Natural killer cell (primary cell): Measurements from ENCODE around the gene FAM32A. TPM values are rescaled to one million over a fixed set of nuclear protein-coding genes. Genes with fewer than 3 reads are reported as not detected.

Experiments
- ATAC-seq, 3 donors: fragments of 150-1000 bp in 2 of 3; fragments of 200-7000 bp in 1 of 3; cut with Tn5 transposase; 1 replicate in 1 of 3; 2 replicates in 2 of 3; pipeline ENCODE4 v1.10.0; 2021; ENCODE audit warnings: mild to moderate bottlenecking in 2 of 3, moderate library complexity in 2 of 3
- DNase-seq, 2 donors: peaks; one replicate each; pipeline versions ENCODE4 v3.0.0 to v3.0.0-alpha.2; 2013 to 2021; ENCODE audit warnings: mixed read lengths in 1 of 2
- H3K27ac ChIP-seq: one replicate; pipeline ENCODE4 v1.5.1; 2013; ENCODE audit warnings: mild to moderate bottlenecking, low read length
- H3K27me3 ChIP-seq: one replicate; pipeline ENCODE4 v1.6.1; 2013; ENCODE audit warnings: low read length; ENCODE audit not compliant: control insufficient read depth, insufficient read depth
- H3K36me3 ChIP-seq: one replicate; pipeline ENCODE4 v1.6.1; 2013; ENCODE audit warnings: low read length; ENCODE audit not compliant: control insufficient read depth, insufficient read depth
- H3K4me1 ChIP-seq: one replicate; pipeline ENCODE4 v1.6.1; 2013; ENCODE audit warnings: low read length; ENCODE audit not compliant: control insufficient read depth, insufficient read depth
- H3K4me3 ChIP-seq: one replicate; pipeline ENCODE4 v1.5.1; 2013; ENCODE audit warnings: low read length
- H3K9me3 ChIP-seq: one replicate; pipeline ENCODE4 v1.6.1; 2013; ENCODE audit warnings: low read length; ENCODE audit not compliant: control insufficient read depth, insufficient read depth
- H3K27ac Mint-ChIP-seq, 2 donors: one replicate each; pipeline ENCODE4 v1.8.0; 2022; ENCODE audit warnings: mild to moderate bottlenecking in 2 of 2, mixed read lengths in 2 of 2, moderate library complexity in 1 of 2
- H3K27me3 Mint-ChIP-seq, 2 donors: one replicate each; pipeline ENCODE4 v1.8.0; 2022; ENCODE audit warnings: low read depth in 2 of 2, mixed read lengths in 2 of 2
- H3K36me3 Mint-ChIP-seq: one replicate; pipeline ENCODE4 v1.8.0; 2022; ENCODE audit warnings: mixed read lengths
- H3K4me1 Mint-ChIP-seq, 2 donors: one replicate each; pipeline ENCODE4 v1.8.0; 2022; ENCODE audit warnings: mixed read lengths in 2 of 2
- H3K4me3 Mint-ChIP-seq: one replicate; pipeline ENCODE4 v1.8.0; 2022; ENCODE audit warnings: mild to moderate bottlenecking, moderate library complexity, mixed read lengths
- H3K9me3 Mint-ChIP-seq, 2 donors: one replicate each; pipeline ENCODE4 v1.8.0; 2022; ENCODE audit warnings: mixed read lengths in 2 of 2
- WGBS: methylation state at CpG from one replicate; pipeline ENCODE4 v1.1.7; 2013; ENCODE audit warnings: missing lambda C conversion rate; ENCODE audit not compliant: insufficient coverage; 5-methylcytosine and 5-hydroxymethylcytosine counted together
- intact Hi-C: fragments of 100-400 bp; cut with micrococcal nuclease; formaldehyde crosslinking; loops from one replicate; pipeline ENCODE4 v1.14.2; 2022
- total RNA-seq, 4 donors: library from RNA; stranded (reverse); fragments of 120-200 nt in 1 of 4; gene quantifications; one replicate each; pipeline versions ENCODE4 v1.2.3 to v1.2.4, GENCODE V29; 2013 to 2022
- TF ChIP-seq, protein P1 (sequence below): fragments of 200-600 bp; IDR thresholded peaks from one replicate; pipeline ENCODE4 v1.8.0; 2022; ENCODE audit warnings: antibody characterized with exemption

FAM32A gene
- total RNA-seq, 3 donors from 2014 or later (not counting 1 experiment from before 2014, with no cell fraction given) = 46.3 to 69.3 (median 63.3) TPM

DNA sequence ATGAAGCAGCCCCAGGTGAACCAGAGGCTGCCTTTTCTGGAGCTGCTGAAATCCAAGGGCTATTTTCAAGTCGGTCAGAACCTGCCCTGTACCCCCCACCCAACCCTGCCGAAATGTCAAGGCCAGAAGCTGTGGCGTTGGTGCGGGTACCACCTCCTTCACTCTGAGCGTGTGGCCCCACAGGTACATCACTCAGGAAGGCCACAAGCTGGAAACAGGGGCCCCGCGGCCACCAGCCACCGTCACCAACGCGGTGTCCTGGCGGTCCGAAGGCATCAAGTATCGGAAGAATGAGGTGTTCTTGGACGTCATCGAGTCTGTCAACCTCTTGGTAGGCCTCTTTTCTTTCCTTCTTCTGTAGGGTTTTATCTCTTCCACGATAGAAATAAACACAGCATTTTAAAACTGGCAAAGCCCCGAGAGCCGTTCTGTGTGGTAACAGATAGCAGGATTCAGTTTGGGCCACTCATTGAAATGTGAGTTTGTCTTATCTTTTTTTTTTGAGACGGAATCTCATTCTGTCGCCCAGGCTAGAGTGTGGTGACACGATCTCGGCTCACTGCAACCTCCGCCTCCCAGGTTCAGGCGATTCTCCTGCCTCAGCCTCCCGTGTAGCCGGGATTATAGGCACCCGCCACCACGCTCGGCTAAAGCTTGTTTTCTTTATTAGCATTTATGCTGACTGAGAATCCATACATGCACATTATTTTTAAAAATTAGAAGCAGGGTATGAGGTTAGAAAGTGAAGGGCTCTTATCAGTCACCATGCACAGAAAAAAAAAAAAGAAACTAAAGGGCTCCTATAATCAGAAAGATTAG lies 23.8 kb downstream of the FAM32A start:
- TF ChIP-seq, protein P1, sequence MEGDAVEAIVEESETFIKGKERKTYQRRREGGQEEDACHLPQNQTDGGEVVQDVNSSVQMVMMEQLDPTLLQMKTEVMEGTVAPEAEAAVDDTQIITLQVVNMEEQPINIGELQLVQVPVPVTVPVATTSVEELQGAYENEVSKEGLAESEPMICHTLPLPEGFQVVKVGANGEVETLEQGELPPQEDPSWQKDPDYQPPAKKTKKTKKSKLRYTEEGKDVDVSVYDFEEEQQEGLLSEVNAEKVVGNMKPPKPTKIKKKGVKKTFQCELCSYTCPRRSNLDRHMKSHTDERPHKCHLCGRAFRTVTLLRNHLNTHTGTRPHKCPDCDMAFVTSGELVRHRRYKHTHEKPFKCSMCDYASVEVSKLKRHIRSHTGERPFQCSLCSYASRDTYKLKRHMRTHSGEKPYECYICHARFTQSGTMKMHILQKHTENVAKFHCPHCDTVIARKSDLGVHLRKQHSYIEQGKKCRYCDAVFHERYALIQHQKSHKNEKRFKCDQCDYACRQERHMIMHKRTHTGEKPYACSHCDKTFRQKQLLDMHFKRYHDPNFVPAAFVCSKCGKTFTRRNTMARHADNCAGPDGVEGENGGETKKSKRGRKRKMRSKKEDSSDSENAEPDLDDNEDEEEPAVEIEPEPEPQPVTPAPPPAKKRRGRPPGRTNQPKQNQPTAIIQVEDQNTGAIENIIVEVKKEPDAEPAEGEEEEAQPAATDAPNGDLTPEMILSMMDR = no peak
- H3K4me1 Mint-ChIP-seq = peaks cover 21 to 31% of the 10 kb centered on the region in 2 donors
- ATAC-seq = no peak
- no peak overlapping the region for H3K4me3 Mint-ChIP-seq
- H3K27me3 ChIP-seq = no peaks in the 10 kb centered on the region
- WGBS = 97% methylated on average over 28 of the region's 29 CpGs
- no peak overlapping the region for H3K27ac ChIP-seq
- no peak overlapping the region for H3K27ac Mint-ChIP-seq
- no peaks in the 10 kb centered on the region for H3K9me3 ChIP-seq
- DNase-seq = no peak
- peaks cover 27% of the 10 kb centered on the region for H3K36me3 Mint-ChIP-seq
- intact Hi-C loops = no loop called here
- H3K27me3 Mint-ChIP-seq = no peaks in the 10 kb centered on the region
- peaks cover 63% of the 10 kb centered on the region for H3K36me3 ChIP-seq
- no peak overlapping the region for H3K4me3 ChIP-seq
- H3K4me1 ChIP-seq = no peaks in the 10 kb centered on the region
- H3K9me3 Mint-ChIP-seq = no peaks in the 10 kb centered on the region

DNA sequence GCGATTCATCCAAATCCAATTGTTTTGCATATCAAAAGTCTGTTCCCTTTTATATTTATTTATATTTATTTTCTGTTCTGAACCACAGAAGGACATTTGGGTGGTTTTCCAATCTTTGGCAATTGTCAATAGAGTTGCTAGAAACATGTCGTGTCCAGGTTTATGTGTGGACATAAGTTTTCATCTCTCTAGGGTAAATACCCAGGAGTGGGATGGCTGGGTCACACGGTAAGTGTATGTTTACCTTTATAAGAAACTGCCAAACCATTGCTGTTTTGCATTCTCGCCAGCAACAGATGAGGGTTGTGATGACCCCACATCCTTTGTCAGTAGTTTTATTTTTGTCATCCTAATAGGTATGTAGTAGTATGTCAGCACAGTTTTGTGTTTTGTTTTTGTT lies 25.0 kb downstream of the FAM32A start:
- no peaks in the 10 kb centered on the region for H3K27me3 ChIP-seq
- DNase-seq (no peak), ATAC-seq (no peak)
- no peak overlapping the region for H3K27ac ChIP-seq
- no peaks in the 10 kb centered on the region for H3K9me3 Mint-ChIP-seq
- TF ChIP-seq, protein P1 = no peak
- no peak overlapping the region for H3K27ac Mint-ChIP-seq
- H3K36me3 Mint-ChIP-seq = peaks cover 27% of the 10 kb centered on the region
- H3K4me3 Mint-ChIP-seq = no peak overlapping the region
- H3K27me3 Mint-ChIP-seq = no peaks in the 10 kb centered on the region
- intact Hi-C loops = no loop called here
- WGBS = 98% methylated on average over 4 of the region's 4 CpGs
- H3K4me3 ChIP-seq = no peak overlapping the region
- no peaks in the 10 kb centered on the region for H3K9me3 ChIP-seq
- H3K4me1 Mint-ChIP-seq = peaks cover 21 to 31% of the 10 kb centered on the region in 2 donors
- peaks cover 59% of the 10 kb centered on the region for H3K36me3 ChIP-seq
- no peaks in the 10 kb centered on the region for H3K4me1 ChIP-seq

DNA sequence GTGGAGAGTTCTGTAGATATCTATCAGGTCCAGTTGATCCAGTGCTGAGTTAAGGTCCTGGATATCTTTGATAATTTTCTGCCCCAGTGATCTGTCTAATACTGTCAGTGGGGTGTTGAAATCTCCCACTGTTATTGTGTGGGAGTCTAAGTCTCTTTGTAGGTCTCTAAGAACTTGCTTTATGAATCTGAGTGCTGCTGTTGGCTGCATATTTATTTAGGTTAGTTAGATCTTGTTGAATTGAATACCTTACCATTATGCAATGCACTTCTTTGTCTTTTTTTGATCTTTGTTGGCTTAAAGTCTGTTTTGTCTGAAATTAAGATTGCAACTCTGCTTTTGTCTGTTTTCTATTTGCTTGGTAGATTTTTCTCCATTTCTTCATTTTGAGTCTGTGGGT lies 27.9 kb downstream of the FAM32A start:
- Mint-ChIP-seq H3K4me1 (peaks cover 35 to 37% of the 10 kb centered on the region in 2 donors), H3K27ac (peak overlapping the region; percentile 12 to 50), H3K9me3 (no peaks in the 10 kb centered on the region), H3K36me3 (peaks cover 27% of the 10 kb centered on the region), H3K4me3 (no peak overlapping the region), H3K27me3 (no peaks in the 10 kb centered on the region)
- H3K27ac ChIP-seq = no peak overlapping the region
- H3K36me3 ChIP-seq = peaks cover 61% of the 10 kb centered on the region
- no peaks in the 10 kb centered on the region for H3K27me3 ChIP-seq
- H3K4me1 ChIP-seq = peaks cover 7% of the 10 kb centered on the region
- DNase-seq = no peak
- intact Hi-C loops = no loop called here
- TF ChIP-seq, protein P1 = no peak
- H3K9me3 ChIP-seq = no peaks in the 10 kb centered on the region
- no peak for ATAC-seq
- H3K4me3 ChIP-seq = no peak overlapping the region
